Activated CD8-positive, alpha-beta T cell treated with anti-CD3 and anti-CD28 coated beads for 36 hours (primary cell): ENCODE measurements around the gene KRT80. TPM values are rescaled to one million over a fixed set of nuclear protein-coding genes. Genes with fewer than 3 reads are reported as not detected.
"Not testable (repeated sequence)": the region's sequence is repeated elsewhere in the genome, so short reads cannot be mapped to it uniquely, and the experiment has no call there.

ENCODE experiments used
- ATAC-seq: fragments of 200-7000 bp; cut with Tn5 transposase; one replicate; pipeline ENCODE4 v1.10.0; 2021; ENCODE audit warnings: mild to moderate bottlenecking, moderate library complexity
- CTCF ChIA-PET: fragments of 350-600 bp; sonication (Branson Sonifier 250); formaldehyde crosslinking; loops from one replicate; lab custom pipeline; 2021; ENCODE audit warnings: antibody characterized with exemption; lab: Charles Lee
- POLR2A ChIA-PET: fragments of 350-600 bp; sonication (Branson Sonifier 250); formaldehyde crosslinking; loops from one replicate; lab custom pipeline; 2021; ENCODE audit warnings: antibody characterized with exemption; lab: Charles Lee
- DNase-seq: peaks from one replicate; pipeline ENCODE4 v3.0.0-alpha.2; 2020
- H3K27ac Mint-ChIP-seq: one replicate; pipeline ENCODE4 v1.8.0; 2021; ENCODE audit warnings: mild to moderate bottlenecking, mixed read lengths
- H3K27me3 Mint-ChIP-seq: one replicate; pipeline ENCODE4 v1.8.0; 2021; ENCODE audit warnings: mixed read lengths
- H3K36me3 Mint-ChIP-seq: one replicate; pipeline ENCODE4 v1.8.0; 2021; ENCODE audit warnings: low read depth, mixed read lengths
- H3K4me1 Mint-ChIP-seq: one replicate; pipeline ENCODE4 v1.8.0; 2021; ENCODE audit warnings: low read depth, mixed read lengths
- H3K4me3 Mint-ChIP-seq: one replicate; pipeline ENCODE4 v1.8.0; 2021; ENCODE audit warnings: mild to moderate bottlenecking, moderate library complexity, mixed read lengths
- H3K9me3 Mint-ChIP-seq: one replicate; pipeline ENCODE4 v1.8.0; 2021; ENCODE audit warnings: mixed read lengths
- CTCF ChIP-seq: fragments of 200-600 bp; IDR thresholded peaks from one replicate; pipeline ENCODE4 v1.8.0; 2022; ENCODE audit warnings: antibody characterized with exemption, mild to moderate bottlenecking
- intact Hi-C: fragments of 100-400 bp; cut with micrococcal nuclease; formaldehyde crosslinking; loops from one replicate; pipeline ENCODE4 v1.10.0; 2022
- total RNA-seq, 2 experiments: library from RNA; stranded (reverse); gene quantifications; one replicate each; pipeline ENCODE4 v1.2.3, GENCODE V29; 2021

KRT80 gene
- not detected for total RNA-seq

- CTCF ChIA-PET = interaction anchor here (1.5 kb wide), 1 partner anchor 203 kb away, joined by 4 read pairs; no protein-coding TSS in a partner anchor
- TF ChIP-seq CTCF = no peak
- Mint-ChIP-seq H3K4me1 (no peaks in the 10 kb centered on the region), H3K36me3 (no peaks in the 10 kb centered on the region), H3K27ac (no peak within 1 kb of the TSS), H3K4me3 (no peak within 1 kb of the TSS), H3K9me3 (no peaks in the 10 kb centered on the region), H3K27me3 (no peaks in the 10 kb centered on the region)
- intact Hi-C loops = no loop called here
- POLR2A ChIA-PET = no interaction called here
- ATAC-seq = peak; percentile 69
- peak; percentile 44 for DNase-seq
Measured at GRCh38 chr12:52191841-52192791, at the start of gene KRT80. TSS of gene KRT80 (minus strand) at chr12:52192014. CDS start at chr12:52191902, 112 bp downstream.

- peaks cover 20% of the 10 kb centered on the region for H3K4me1 Mint-ChIP-seq
- H3K36me3 Mint-ChIP-seq = no peaks in the 10 kb centered on the region
- H3K27ac Mint-ChIP-seq = no peak overlapping the region
- H3K9me3 Mint-ChIP-seq = no peaks in the 10 kb centered on the region
- ChIA-PET CTCF (interaction anchor here (1.9 kb wide), 1 partner anchor 38 kb away, joined by 7 read pairs; no protein-coding TSS in a partner anchor), POLR2A (no interaction called here)
- no peak for TF ChIP-seq CTCF
- intact Hi-C loops = loop anchor here (2.0 kb wide), 1 partner anchor 15 kb away; no protein-coding TSS in a partner anchor
- peaks cover 2% of the 10 kb centered on the region for H3K27me3 Mint-ChIP-seq
- ATAC-seq = no peak
- H3K4me3 Mint-ChIP-seq = no peak overlapping the region
- no peak for DNase-seq
Measured at GRCh38 chr12:52241205-52241842, 49.5 kb upstream of the KRT80 start.

GRCh38 chr12:52240247-52240646 lies 48.4 kb upstream of the KRT80 start:
- not testable (repeated sequence) for H3K36me3 Mint-ChIP-seq, H3K27ac Mint-ChIP-seq, H3K27me3 Mint-ChIP-seq, ATAC-seq, DNase-seq, H3K4me3 Mint-ChIP-seq, H3K9me3 Mint-ChIP-seq
- POLR2A ChIA-PET = interaction anchor here (0.5 kb wide), 1 partner anchor 529 kb away, joined by 3 read pairs; no protein-coding TSS in a partner anchor
- intact Hi-C loops = loop anchor here (2.0 kb wide), 1 partner anchor 17 kb away; no protein-coding TSS in a partner anchor
- CTCF ChIA-PET = interaction anchor here (4.1 kb wide), 1 partner anchor 18 kb away, joined by 33 read pairs; no protein-coding TSS in a partner anchor
- peaks cover 20% of the 10 kb centered on the region for H3K4me1 Mint-ChIP-seq

- POLR2A ChIA-PET = interaction anchor here (0.5 kb wide), 1 partner anchor 530 kb away, joined by 3 read pairs; no protein-coding TSS in a partner anchor
- ATAC-seq = no peak
- H3K4me3 Mint-ChIP-seq = no peak overlapping the region
- H3K4me1 Mint-ChIP-seq = peaks cover 18% of the 10 kb centered on the region
- H3K27me3 Mint-ChIP-seq = peaks cover 4% of the 10 kb centered on the region
- TF ChIP-seq CTCF = no peak
- no peaks in the 10 kb centered on the region for H3K9me3 Mint-ChIP-seq
- no peaks in the 10 kb centered on the region for H3K36me3 Mint-ChIP-seq
- no peak overlapping the region for H3K27ac Mint-ChIP-seq
- CTCF ChIA-PET = interaction anchor here (0.7 to 4.1 kb wide), 2 partner anchors 12 to 18 kb away, joined by 5 to 33 read pairs; no protein-coding TSS in a partner anchor
- intact Hi-C loops = loop anchor here (2.0 kb wide), 1 partner anchor 17 kb away; no protein-coding TSS in a partner anchor
- DNase-seq = no peak
Measured at GRCh38 chr12:52239767-52240166, 48.0 kb upstream of the KRT80 start.

GRCh38 chr12:52238916-52239646 lies 47.3 kb upstream of the KRT80 start:
- H3K36me3 Mint-ChIP-seq = no peaks in the 10 kb centered on the region
- no peak for ATAC-seq
- intact Hi-C loops = no loop called here
- TF ChIP-seq CTCF = no peak
- ChIA-PET POLR2A (no interaction called here), CTCF (interaction anchor here (0.6 to 4.1 kb wide), 5 partner anchors 12 to 67 kb away, joined by 3 to 33 read pairs (median 5); no protein-coding TSS in a partner anchor)
- H3K9me3 Mint-ChIP-seq = no peaks in the 10 kb centered on the region
- no peak overlapping the region for H3K4me3 Mint-ChIP-seq
- no peak overlapping the region for H3K27ac Mint-ChIP-seq
- peaks cover 12% of the 10 kb centered on the region for H3K4me1 Mint-ChIP-seq
- H3K27me3 Mint-ChIP-seq = peaks cover 11% of the 10 kb centered on the region
- no peak for DNase-seq
